SKM-1 treated with dmso at 0.1 percent for 144 hours (cell line): Measurements from ENCODE around the gene SPATA22.
"Not testable (repeated sequence)": the region's sequence is repeated elsewhere in the genome, so short reads cannot be mapped to it uniquely, and the experiment has no call there.

ENCODE experiments used
- DNase-seq: peaks from one replicate; lab custom pipeline; 2025; ENCODE audit not compliant: unreplicated experiment; lab: John Stamatoyannopoulos, UW

The SPATA22 gene

DNA sequence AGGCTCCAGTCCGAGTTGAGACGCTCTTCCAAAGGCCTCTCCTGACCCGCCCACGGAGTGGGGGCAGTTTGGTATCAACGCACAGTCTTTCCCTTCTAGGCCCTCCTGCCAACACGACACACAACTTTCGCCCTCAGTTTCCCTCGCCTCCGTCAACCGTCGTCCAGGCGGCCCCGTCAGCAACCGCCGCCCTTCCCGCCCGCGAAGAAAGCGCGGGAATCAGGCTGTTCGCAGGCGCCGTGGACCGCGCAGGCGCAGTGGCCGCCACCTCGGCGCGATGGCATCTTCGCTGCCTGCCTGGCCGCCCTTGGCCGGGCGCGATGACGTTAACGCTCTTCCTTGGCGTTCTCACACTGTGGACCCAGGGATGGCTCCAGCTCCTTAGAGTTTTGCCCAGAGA, at the start of gene SPATA22:
SPATA22 (minus strand) TSS at position 221 of the 400 bp plus-strand sequence. CDS start 2,494 bp downstream, outside the sequence.
- DNase-seq: no peak

DNA sequence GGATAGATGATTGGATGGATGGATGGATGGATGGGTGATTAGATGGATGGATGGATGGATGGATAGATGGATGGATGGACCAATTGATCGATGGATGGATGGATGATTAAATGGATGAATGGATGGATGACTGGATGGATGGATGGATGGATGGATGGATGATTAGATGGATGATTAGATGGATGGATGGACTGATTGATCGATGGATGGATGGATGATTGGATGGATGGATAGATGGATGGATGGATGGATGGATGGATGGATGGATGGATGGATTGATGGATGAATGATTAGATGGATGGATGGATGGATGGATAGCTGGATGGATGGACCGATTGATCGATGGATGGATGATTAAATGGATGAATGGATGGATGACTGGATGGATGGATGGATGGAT, 47.9 kb upstream of the SPATA22 start:
- DNase-seq: not testable (repeated sequence)

GRCh38 chr17:3514873-3515272, 43.3 kb upstream of the SPATA22 start:
- DNase-seq: no peak

GRCh38 chr17:3514167-3514566, 42.5 kb upstream of the SPATA22 start:
- DNase-seq: not testable (repeated sequence)

- DNase-seq: no peak
Observed at GRCh38 chr17:3513305-3514035, 41.9 kb upstream of the SPATA22 start.

- DNase-seq: no peak
Observed at GRCh38 chr17:3512505-3513171, 41.0 kb upstream of the SPATA22 start.

DNA sequence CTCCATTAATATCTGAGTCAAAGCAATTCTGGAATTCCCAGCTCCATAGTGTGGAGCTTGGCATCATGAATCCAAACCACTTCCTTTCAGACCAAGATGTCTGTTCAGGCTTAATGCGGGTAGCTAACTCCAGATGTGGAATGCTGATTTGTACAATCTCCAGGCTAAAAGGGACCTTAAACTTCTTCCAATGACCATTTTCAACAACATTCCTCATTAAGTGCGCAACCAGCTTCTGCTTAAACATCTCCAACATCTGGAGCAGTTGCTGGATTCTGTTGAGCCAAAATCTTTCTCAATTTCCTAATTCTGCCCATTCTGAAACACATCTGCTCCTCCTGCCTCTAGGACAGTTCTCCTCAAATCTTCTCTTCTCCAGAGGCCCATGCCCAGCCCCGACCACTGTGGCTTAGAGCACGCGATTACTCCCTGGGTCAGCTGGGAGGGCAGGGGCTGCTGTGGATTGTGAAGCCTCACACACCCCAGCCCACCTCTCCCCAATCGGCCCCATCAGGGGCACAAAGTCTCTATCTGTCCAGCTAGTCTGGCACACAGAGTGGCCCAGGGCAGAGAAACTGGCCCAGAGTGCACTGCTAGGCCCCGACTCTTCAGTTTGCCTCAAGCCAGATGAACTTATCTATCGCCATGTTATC, 40.4 kb upstream of the SPATA22 start:
- DNase-seq: no peak

GRCh38 chr17:3510090-3510489, 38.5 kb upstream of the SPATA22 start:
- no peak for DNase-seq

DNA sequence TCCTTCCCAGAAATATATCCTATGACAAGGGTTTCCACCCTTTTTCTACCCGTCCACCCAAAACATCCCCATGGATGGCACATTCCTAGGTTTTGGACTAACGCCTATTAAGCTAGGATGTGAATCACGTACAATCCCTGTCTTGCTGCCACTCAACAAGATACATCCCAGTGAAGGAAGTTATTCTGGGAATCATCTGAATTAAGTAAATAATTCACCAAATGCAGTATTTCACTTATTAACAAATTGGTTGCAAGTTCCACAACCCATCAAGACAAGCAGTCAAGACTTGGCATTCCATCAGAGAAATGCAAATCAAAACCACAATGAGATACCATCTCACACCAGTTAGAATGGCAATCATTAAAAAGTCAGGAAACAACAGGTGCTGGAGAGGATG, 36.2 kb upstream of the SPATA22 start:
- DNase-seq: no peak

- DNase-seq: no peak
Observed at GRCh38 chr17:3507071-3507470, 35.5 kb upstream of the SPATA22 start.

DNA sequence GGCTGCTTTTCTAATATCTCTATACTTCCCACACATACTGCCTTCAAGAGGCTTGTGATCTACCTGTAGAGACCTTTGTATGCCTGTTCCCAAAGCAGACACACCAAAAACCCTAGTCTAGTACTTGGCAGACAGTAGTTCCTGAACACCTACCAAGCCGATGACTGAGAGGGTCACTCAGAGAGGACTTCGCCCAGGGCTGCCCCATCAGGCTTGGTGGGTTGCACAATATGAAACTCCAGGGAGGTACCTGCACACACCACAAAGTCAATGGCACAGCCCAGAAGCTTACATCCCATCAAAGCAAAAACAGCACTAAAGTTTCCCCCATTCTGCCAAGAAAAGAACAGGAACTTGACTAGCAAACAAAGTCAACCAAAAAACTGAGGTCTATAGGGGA, 34.4 kb upstream of the SPATA22 start:
- no peak for DNase-seq

- no peak for DNase-seq
Observed at GRCh38 chr17:3505008-3505407, 33.4 kb upstream of the SPATA22 start.

DNA sequence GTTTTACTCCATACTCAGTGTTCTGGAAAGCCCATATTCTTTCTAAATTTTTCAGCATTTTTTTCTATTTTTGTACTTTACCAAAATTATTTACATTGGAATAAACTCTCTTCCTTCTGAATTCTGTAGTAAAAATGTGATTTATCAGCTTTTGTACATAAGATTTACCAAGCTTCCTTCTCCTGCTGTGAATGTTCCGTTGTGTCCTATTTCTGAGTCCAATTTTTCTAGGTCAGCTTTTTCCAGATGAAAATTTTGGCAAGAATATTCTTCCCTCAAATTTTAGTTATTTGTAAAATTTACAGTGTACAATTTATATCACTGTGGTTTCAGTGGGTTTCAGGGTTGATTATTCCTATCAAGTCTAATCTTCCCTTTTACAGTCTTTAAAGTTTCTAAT, 31.7 kb upstream of the SPATA22 start:
- no peak for DNase-seq

DNA sequence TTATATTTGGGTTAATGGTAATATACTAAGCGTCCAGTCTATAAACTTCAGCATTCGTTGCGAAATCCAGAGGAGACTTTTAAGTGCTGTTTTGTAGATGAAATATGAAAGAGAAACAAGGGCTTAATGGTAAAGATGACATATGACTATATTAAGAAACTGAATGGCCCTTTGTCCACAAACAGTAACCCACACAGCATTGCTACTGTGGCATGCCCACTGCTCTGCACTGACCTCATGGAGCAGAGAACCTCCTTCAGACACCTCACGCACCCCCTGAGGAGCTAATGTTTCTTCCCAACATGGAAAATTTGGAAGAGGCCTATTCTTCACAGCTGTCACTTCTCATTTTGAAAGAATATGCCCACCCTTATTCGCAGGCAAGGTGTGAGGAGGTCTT, 30.8 kb upstream of the SPATA22 start:
- DNase-seq: no peak

- DNase-seq: no peak
Observed at GRCh38 chr17:3501344-3501743, 29.7 kb upstream of the SPATA22 start.

DNA sequence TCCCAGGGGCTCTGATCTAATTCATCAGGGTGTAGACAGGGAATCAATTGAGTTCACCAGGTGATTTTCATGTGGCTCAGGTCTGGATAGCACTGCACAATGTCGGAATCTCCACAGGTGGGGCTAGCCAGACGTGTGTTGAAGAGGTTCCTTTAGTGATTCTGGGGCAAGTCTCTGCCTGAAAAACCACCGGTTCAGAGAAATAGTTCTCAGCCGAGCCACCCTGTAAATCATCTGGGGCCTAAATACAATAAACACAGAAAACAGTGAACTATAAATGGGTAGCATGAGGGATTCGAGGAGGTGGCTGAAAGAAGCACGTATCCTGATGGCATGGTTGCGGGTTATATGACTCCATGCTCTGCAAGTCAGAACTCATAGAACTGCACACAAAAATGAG, 25.5 kb upstream of the SPATA22 start:
- no peak for DNase-seq

- DNase-seq: no peak
Observed at GRCh38 chr17:3485481-3486068, 14.0 kb upstream of the SPATA22 start.

DNA sequence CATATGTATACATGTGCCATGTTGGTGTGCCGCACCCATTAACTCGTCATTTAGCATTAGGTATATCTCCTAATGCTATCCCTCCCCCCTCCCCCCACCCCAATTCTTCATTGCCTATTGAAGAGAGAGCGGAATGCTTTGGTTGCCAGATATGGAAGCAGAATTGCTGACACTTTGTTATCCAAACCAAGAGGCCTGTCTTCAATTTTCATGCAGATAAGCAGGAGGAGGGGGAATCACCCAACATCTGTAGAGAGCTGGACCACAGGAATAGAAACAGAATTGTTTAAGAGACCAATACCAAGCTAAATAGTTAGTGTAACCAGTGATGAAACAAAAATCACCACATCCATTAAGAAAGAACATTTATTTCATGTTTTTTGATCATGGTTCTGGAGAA, 11.2 kb upstream of the SPATA22 start:
- no peak for DNase-seq

- no peak for DNase-seq
Observed at GRCh38 chr17:3479988-3480387, 8.4 kb upstream of the SPATA22 start.

DNA sequence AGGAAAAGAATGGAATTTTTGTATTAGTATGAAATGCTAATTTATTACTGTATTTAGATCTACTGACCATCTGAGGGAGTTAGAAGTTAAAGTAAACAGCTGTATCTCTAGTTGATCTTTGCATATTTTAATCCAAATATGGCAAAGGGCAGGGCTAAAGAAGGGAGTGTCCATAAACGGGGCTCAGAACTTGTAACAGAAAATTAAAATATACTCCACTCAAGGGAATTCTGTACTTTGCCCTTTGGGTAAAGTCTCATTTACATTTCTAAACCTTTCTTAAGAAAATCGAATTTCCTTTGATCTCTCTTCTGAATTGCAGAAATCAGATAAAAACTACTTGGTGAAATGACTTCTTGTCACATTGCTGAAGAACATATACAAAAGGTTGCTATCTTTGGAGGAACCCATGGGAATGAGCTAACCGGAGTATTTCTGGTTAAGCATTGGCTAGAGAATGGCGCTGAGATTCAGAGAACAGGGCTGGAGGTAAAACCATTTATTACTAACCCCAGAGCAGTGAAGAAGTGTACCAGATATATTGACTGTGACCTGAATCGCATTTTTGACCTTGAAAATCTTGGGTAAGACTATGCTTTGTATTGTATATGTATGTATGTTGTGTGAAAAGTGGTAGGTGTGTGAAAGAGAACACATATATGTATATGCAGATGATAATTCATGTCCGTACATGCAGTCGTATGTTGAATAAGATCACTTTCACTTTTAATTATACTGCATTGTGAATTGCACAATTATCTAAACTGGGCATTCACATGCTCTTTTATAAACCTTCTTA, 4.4 kb upstream of the SPATA22 start, which contains the start of gene ASPA:
ASPA (plus strand) TSS at position 186 of the 799 bp plus-strand sequence; CDS start at position 349, 163 bp downstream.
- no peak for DNase-seq

- no peak for DNase-seq
Observed at GRCh38 chr17:3475251-3475685, 3.6 kb upstream of the SPATA22 start.
